K562 (cell line): Measurements from ENCODE around the gene EEF1B2. TPM values are rescaled to one million over a fixed set of nuclear protein-coding genes. Genes with fewer than 3 reads are reported as not detected.

Experiments
- ATAC-seq: fragments of 200-7000 bp; cut with Tn5 transposase; 3 replicates; pipeline ENCODE4 v1.9.1; 2020; ENCODE audit warnings: moderate library complexity
- BruUV-seq: library from RNA; stranded (reverse); fragments of 400-500 nt; replicated peaks from 2 replicates; lab custom pipeline; 2021; lab: Mats Ljungman, UMichigan
- CTCF ChIA-PET: fragments of 300-600 bp; formaldehyde crosslinking; extraction: SDS; loops from one replicate; lab custom pipeline; 2021; ENCODE audit warnings: low intra/inter-chr PET ratio; lab: Yijun Ruan, JAX
- POLR2A ChIA-PET: fragments of 300-600, 350-650 bp; sonication (Branson Sonifier 250); formaldehyde crosslinking; extraction: SDS; loops from one replicate; lab custom pipeline; 2021; ENCODE audit warnings: antibody characterized with exemption, inconsistent platforms; lab: Yijun Ruan, JAX
- DNase-seq, 4 experiments: peaks; one replicate each; pipeline versions ENCODE4 v3.0.0 to v3.0.0-alpha.2; 2011 to 2018; ENCODE audit warnings: low spot score in 3 of 4, mixed read lengths in 3 of 4; ENCODE audit errors: extremely low read depth in 1 of 4
- FAIRE-seq: peaks from 2 replicates; lab custom pipeline; 2011; peaks lifted over from hg19 to GRCh38; lab: Jason Lieb, UNC
- H2AFZ ChIP-seq: 2 replicates; pipeline ENCODE4 v1.6.0; 2011; ENCODE audit warnings: low read depth, low read length, control low read depth, inconsistent platforms
- H3K27ac ChIP-seq: fragments of 200-600 bp; 3 replicates; pipeline ENCODE4 v1.8.0; 2011; ENCODE audit warnings: low read depth, mild to moderate bottlenecking, control low read depth, inconsistent platforms, low read length, moderate library complexity, mixed read lengths; ENCODE audit errors: extremely low read depth
- H3K27me3 ChIP-seq, 2 experiments: fragments of 300-600 bp in 1 of 2; 2 replicates in 1 of 2; 3 replicates in 1 of 2; pipeline versions ENCODE4 v1.6.0 to v1.8.0; 2011; ENCODE audit warnings: inconsistent platforms in 2 of 2, low read length in 2 of 2, mild to moderate bottlenecking in 1 of 2, mixed read lengths in 1 of 2, moderate library complexity in 1 of 2; ENCODE audit not compliant: control insufficient read depth in 2 of 2, insufficient read depth in 2 of 2
- H3K36me3 ChIP-seq: fragments of 300-600 bp; 3 replicates; pipeline ENCODE4 v1.8.0; 2011; ENCODE audit warnings: mild to moderate bottlenecking, low read length, inconsistent platforms; ENCODE audit not compliant: control insufficient read depth, insufficient read depth
- H3K4me1 ChIP-seq, 2 experiments: fragments of 200-600 bp in 1 of 2; replicated peaks in 1 of 2; 2 replicates in 1 of 2; 3 replicates in 1 of 2; pipeline versions ENCODE4 v1.5.1 to v1.8.0; 2011; ENCODE audit warnings: inconsistent platforms in 2 of 2, low read length in 2 of 2, mild to moderate bottlenecking in 1 of 2, mixed read lengths in 1 of 2, moderate library complexity in 1 of 2; ENCODE audit not compliant: control insufficient read depth in 2 of 2, insufficient read depth in 2 of 2
- H3K4me2 ChIP-seq: 2 replicates; pipeline ENCODE4 v1.6.1; 2011; ENCODE audit warnings: low read length, control low read depth, inconsistent platforms, mixed read lengths; ENCODE audit not compliant: insufficient read depth
- H3K4me3 ChIP-seq: fragments of 200-600 bp; sonication (generic), shearing (Covaris generic); 2 replicates; pipeline ENCODE4 v1.5.1; 2016; ENCODE audit warnings: control low read depth, inconsistent platforms
- H3K79me2 ChIP-seq: fragments of 200-600 bp; 3 replicates; pipeline ENCODE4 v1.8.0; 2011; ENCODE audit warnings: low read length, inconsistent platforms; ENCODE audit not compliant: control insufficient read depth, insufficient read depth
- H3K9ac ChIP-seq, 2 experiments: 2 replicates each; pipeline versions ENCODE4 v1.6.0 to v1.6.1; 2011; ENCODE audit warnings: low read depth in 2 of 2, low read length in 2 of 2, control low read depth in 1 of 2, inconsistent platforms in 1 of 2, mild to moderate bottlenecking in 1 of 2, mixed read lengths in 1 of 2; ENCODE audit not compliant: insufficient read depth in 1 of 2
- H3K9me1 ChIP-seq: one replicate; pipeline ENCODE4 v1.6.0; 2011; ENCODE audit warnings: inconsistent platforms, mild to moderate bottlenecking, low read length, moderate library complexity; ENCODE audit not compliant: control insufficient read depth, insufficient read depth
- H3K9me3 ChIP-seq: replicated peaks from 2 replicates; pipeline ENCODE4 v1.5.1; 2011; ENCODE audit warnings: low read depth, low read length, inconsistent platforms; ENCODE audit not compliant: control insufficient read depth, insufficient read depth
- H4K20me1 ChIP-seq: replicated peaks from 2 replicates; pipeline ENCODE4 v1.6.1; 2011; ENCODE audit warnings: low read length, inconsistent platforms, mixed read lengths; ENCODE audit not compliant: control insufficient read depth, insufficient read depth
- CTCF ChIP-seq, 3 experiments: IDR thresholded peaks in 2 of 3; conservative IDR thresholded peaks in 1 of 3; 2 replicates each; pipeline ENCODE4 v1.5.1; 2011 to 2012; ENCODE audit warnings: low read length in 3 of 3, mild to moderate bottlenecking in 3 of 3, control low read depth in 2 of 3, improper control_type of control experiment in 1 of 3, inconsistent platforms in 1 of 3, low read depth in 1 of 3, mixed read lengths in 1 of 3, moderate library complexity in 1 of 3; ENCODE audit not compliant: insufficient read depth in 2 of 3
- JUN ChIP-seq, 2 experiments: sonication (generic) in 1 of 2; formaldehyde crosslinking in 1 of 2; IDR thresholded peaks; 2 replicates each; pipeline versions ENCODE4 v1.6.1 to v1.8.0; 2012 to 2022; ENCODE audit warnings: borderline replicate concordance in 2 of 2, mild to moderate bottlenecking in 2 of 2, improper control_type of control experiment in 1 of 2, low read depth in 1 of 2, low read length in 1 of 2, missing genetic modification reagents in 1 of 2
- RAD21 ChIP-seq, 2 experiments: fragments of 250-450 bp in 1 of 2; fragments of 450-650 bp in 1 of 2; sonication (Bioruptor Pico) in 1 of 2; formaldehyde crosslinking in 1 of 2; IDR thresholded peaks in 1 of 2; conservative IDR thresholded peaks in 1 of 2; 2 replicates each; pipeline versions ENCODE4 v1.4.0 to v1.8.0; 2020 to 2022; ENCODE audit warnings: mild to moderate bottlenecking in 2 of 2, moderate library complexity in 1 of 2
- REST ChIP-seq, 2 experiments: fragments of 450-650 bp; formaldehyde crosslinking in 1 of 2; IDR thresholded peaks; 2 replicates each; pipeline versions ENCODE4 v1.4.0 to v1.6.1; 2014 to 2020; ENCODE audit warnings: mild to moderate bottlenecking in 2 of 2, borderline replicate concordance in 1 of 2, low read depth in 1 of 2
- WGBS: fragments of 100-300 bp; shearing (Covaris generic); methylation state at CpG from one replicate; pipeline ENCODE4 v1.1.6; 2016; ENCODE audit warnings: low coverage, mixed read lengths; ENCODE audit not compliant: insufficient coverage; ENCODE audit errors: missing lambda C conversion rate; 5-methylcytosine and 5-hydroxymethylcytosine counted together
- in situ Hi-C: fragments of 300-500 bp; cut with MboI; formaldehyde crosslinking; loops from 4 replicates; pipeline ENCODE4 v1.15.0; 2018; ENCODE audit warnings: inconsistent platforms, mixed read lengths
- intact Hi-C: fragments of 100-400 bp; cut with micrococcal nuclease; formaldehyde crosslinking; loops from 2 replicates; pipeline ENCODE4 v1.14.2; 2022
- polyA plus RNA-seq, 8 experiments: library from polyadenylated mRNA; depleted of rRNA in 4 of 8; stranded (reverse) in 5 of 8; unstranded in 3 of 8; fragments of >200 nt; fragmentation: Nextera tagmentation in 2 of 8; fragmentation: Illumina TruSeq in 1 of 8; extraction: Ambion mirVana in 2 of 8; extraction: Trizol in 1 of 8; gene quantifications; 2 replicates each; pipeline versions ENCODE4 v1.2.1 to v1.2.3, GENCODE V29; 2011 to 2014; ENCODE audit warnings: inconsistent platforms in 1 of 8, missing spikeins in 1 of 8
- total RNA-seq, 7 experiments: library from RNA; depleted of rRNA in 6 of 7; stranded (reverse); fragments of >200 nt in 6 of 7; fragmentation: Illumina TruSeq in 2 of 7; extraction: Trizol in 2 of 7; gene quantifications; 2 replicates each; pipeline versions ENCODE4 v1.2.1 to v1.2.3, GENCODE V29; 2011 to 2021; ENCODE audit warnings: low replicate concordance in 1 of 7

Gene EEF1B2
- total and polyA plus RNA-seq, 9 of the 15 experiments (the other 6 are each of a cell fraction or from before 2014, with no cell fraction given), result 522 to 1,148 (median 893) TPM

GRCh38 chr2:206164261-206164862 is 4.7 kb downstream of the EEF1B2 start:
- in situ Hi-C loops, result no loop called here

More at GRCh38 chr2:206164261-206164862, 4.7 kb downstream of the EEF1B2 start:
- no peak overlapping the region for H3K9ac ChIP-seq
- intact Hi-C loops, result loop anchor here (5.0 kb wide), 1 partner anchor 98 kb away; no protein-coding TSS in a partner anchor
- CTCF ChIA-PET, result interaction anchor here (0.6 kb wide), 1 partner anchor 29 kb away, joined by 3 read pairs; no protein-coding TSS in a partner anchor
- H3K27me3 ChIP-seq, result no peaks in the 10 kb centered on the region
- H3K4me3 ChIP-seq, result no peak overlapping the region
- peaks cover 32% of the 10 kb centered on the region for H3K79me2 ChIP-seq
- peak in 1 of 2 experiments; percentile 24; a peak in 2 of 4 replicates for TF ChIP-seq RAD21 (CRISPR knock-in tag; conservative IDR thresholded peaks at IDR 0.05 in 1 of 2, IDR thresholded peaks at IDR 0.05 in 1 of 2)
- no peak for TF ChIP-seq JUN (IDR thresholded peaks at IDR 0.05; ENCODE audit: borderline replicate concordance, low read depth, low read length)
- TF ChIP-seq JUN (CRISPR knock-in tag; IDR thresholded peaks at IDR 0.05; ENCODE audit: borderline replicate concordance), result no peak
- TF ChIP-seq REST (IDR thresholded peaks at IDR 0.05; ENCODE audit: borderline replicate concordance), result peak; percentile 14; the same call in 1 of the 2 replicates
- TF ChIP-seq REST (CRISPR knock-in tag; IDR thresholded peaks at IDR 0.05; ENCODE audit: low read depth), result no peak
- peak; percentile 33 to 55 (median 45); a peak in 4 of 6 replicates for TF ChIP-seq CTCF (IDR thresholded peaks at IDR 0.05 in 2 of 3, conservative IDR thresholded peaks at IDR 0.05 in 1 of 3; ENCODE audit: insufficient read depth in 2 of 3, low read depth in 1 of 3, low read length in 3 of 3)
- H3K27ac ChIP-seq, result no peak overlapping the region
- no peaks in the 10 kb centered on the region for H3K9me1 ChIP-seq
- H3K9me3 ChIP-seq, result no peaks in the 10 kb centered on the region; the same call in 1 of the 2 replicates
- no peaks in the 10 kb centered on the region for H4K20me1 ChIP-seq
- 42% methylated on average over 1 of the region's 2 CpGs for WGBS
- no peak overlapping the region for H3K4me2 ChIP-seq
- H3K4me1 ChIP-seq, result peaks cover 5 to 7% of the 10 kb centered on the region in 2 experiments; a peak in 4 of 5 replicates
- no TSS peak for BruUV-seq
- peak in 1 of 4 experiments; percentile 35 for DNase-seq
- POLR2A ChIA-PET, result no interaction called here
- no peak for FAIRE-seq
- no peak for ATAC-seq
- H2AFZ ChIP-seq, result no peak overlapping the region
- peaks cover 43% of the 10 kb centered on the region for H3K36me3 ChIP-seq
